ENCODE measurements around the gene ERCC6.

The ERCC6 gene

DNA sequence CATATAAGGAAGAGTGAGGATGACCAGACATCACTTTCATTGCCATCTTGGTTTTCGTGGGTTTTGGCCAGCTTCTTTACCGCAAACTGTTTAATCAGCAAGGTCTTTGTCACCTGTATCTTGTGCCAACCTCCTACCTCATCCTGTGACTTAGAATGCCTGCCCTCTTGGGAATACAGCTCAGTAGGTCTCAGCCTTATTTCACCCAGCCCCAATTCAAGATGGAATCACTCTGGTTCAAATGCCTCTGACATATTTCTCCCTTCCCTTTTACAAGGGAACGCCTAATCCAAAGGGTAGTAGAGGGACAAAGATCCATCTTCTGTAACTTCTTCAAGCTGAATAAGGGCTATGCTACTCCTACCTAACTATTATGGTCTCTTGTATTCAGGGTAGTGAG is 4.7 kb upstream of the ERCC6 start:
- DNase-seq = no peak

DNA sequence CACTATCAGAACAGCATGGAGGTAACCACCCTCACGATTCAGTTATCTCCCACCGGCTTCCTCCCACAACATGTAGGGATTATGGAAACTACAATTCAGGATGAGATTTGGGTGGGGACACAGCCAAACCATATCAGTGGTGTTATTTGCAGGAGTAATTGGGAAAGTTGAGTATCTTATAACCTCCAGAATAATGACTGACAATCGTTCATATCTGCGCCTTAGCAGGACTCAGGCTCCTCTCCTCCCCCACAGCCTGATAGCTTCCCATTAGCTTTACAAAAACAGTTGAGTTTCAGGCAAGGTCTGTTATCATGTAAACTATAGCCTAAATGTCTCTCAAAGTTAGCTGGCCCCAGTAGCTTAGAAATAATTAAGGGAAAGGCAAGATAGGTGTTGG is 3.4 kb upstream of the ERCC6 start:
- no peak for DNase-seq

DNA sequence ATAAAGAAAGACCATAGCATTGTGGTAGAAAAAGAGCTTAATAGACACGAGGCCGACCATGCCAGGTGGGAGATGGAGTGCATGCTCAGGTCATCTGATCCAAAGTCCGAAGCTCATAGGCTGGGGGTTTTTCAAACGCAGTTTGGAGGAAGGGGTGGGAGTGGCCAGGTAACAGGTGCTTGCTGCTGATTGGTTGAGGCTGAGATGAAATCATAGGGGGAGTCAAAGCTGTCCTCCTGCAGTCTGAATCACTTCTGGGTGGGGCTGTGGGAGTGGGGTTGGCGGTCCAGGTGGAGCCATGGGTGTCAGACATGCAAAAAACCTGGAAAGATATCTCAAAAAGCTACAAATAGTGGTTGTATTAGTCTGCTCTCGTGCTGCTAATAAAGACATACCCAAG is 2.8 kb upstream of the ERCC6 start:
- DNase-seq = no peak

DNA sequence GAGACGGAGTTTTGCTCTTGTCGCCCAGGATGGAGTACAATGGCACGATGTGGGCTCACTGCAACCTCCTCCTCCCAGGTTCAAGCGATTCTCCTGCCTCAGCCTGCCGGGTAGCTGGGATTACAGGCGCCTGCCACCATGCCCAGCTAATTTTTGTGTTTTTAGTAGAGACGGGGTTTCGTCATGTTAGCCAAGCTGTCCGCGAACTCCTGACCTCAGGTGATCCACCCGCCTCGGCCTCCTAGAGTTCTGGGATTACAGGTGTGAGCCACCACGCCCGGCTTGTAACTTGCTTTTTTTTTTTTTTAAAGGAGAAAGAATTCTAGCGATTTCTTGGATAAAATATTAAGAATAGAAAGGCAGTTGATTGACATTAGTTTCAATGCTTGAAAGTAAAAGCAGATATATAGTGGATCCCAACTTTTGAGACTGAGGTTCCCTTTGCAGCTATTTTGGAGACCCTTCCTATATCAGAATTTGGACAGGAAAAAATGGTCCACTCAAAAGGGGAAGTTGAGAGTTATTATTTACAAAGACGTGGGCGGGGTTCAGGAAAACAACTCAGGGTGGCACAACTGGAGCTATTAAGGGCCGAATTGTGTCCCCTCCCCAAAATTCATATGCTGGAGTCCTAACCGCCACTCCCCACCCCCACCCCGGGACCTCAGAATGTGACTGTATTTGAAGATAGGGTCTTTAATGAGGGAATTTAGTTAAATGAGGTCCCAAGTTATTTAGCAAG is 1.3 kb upstream of the ERCC6 start:
- DNase-seq = no peak

DNA sequence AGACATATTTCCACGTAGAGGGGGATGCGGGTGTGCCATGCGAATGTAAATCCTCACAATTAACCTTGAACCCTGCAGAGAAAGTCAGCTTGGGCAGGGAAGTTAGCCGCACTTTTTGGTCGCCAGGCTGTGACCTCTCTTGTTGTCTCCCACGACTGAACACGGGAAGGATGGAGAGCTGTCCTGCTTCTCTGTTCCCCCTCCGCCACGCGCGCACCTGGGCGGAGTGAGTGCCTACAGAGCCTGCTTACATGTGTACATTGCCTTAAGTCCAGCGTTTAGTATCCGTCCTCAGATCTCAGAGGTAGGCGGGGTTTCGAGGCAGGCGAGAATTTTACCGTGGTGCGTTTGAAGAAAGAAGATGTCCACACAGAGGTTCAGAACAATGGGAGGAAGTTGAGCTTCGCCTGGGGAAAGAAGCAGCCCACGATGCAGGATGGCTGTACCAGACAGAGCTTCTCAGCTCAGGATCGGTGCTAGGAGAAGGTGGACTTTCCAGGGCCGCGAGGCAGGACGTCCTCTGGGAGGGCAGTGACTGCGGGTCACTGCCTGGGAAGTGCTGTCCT is 482 bp upstream of the ERCC6 start:
- DNase-seq = peak; percentile 32

DNA sequence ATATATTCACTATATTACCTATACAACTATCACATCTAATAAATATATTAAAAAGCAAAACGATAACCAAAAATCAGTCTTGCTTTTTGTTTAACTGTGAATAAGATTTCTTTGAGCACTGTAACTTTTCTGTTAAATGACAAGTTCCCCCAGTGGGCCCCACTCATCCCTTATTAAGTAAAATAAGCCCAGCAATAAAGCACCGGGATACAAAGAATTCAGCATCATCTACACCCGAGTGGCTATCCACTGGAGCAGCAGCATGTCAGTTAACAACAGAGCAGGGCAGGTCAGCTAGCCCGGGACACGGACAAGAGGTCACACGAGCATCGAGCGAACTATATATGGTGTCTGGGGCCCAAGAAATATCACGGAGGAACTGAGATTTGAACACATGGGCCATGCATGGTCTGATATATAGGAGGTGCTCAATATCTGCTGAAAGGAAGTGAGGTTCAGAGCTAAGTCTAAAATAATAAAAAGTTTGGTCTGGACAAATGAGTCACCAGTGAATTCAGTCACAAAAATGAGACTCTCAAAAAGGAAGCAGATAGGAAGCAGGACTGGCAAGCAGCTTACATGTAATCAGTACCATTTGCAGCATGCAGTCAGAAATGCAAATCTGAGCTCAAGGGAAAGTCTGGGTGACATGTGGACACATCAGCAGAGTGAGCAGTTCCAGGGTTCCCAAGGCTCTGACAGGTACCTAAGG is 4.1 kb downstream of the ERCC6 start:
- no peak for DNase-seq

DNA sequence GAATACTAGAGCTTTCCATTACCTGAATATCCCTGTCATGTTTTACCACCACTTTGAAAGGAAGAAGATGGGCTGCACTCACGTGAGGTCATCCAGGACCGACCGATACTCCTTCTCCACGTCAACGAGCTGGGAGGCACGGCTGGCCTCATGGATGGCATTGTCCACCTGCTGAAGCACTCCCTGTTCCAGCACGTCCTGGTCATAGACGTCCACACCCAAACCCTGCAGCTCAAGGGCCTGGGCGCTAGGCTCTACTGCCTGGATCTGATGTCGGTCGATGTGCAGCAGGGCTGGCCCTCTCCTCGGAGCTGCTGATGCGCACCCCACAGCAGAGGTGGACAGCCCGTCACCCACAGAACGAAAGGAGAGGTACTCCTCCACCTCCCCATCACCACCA is 6.5 kb downstream of the ERCC6 start:
- DNase-seq = no peak

DNA sequence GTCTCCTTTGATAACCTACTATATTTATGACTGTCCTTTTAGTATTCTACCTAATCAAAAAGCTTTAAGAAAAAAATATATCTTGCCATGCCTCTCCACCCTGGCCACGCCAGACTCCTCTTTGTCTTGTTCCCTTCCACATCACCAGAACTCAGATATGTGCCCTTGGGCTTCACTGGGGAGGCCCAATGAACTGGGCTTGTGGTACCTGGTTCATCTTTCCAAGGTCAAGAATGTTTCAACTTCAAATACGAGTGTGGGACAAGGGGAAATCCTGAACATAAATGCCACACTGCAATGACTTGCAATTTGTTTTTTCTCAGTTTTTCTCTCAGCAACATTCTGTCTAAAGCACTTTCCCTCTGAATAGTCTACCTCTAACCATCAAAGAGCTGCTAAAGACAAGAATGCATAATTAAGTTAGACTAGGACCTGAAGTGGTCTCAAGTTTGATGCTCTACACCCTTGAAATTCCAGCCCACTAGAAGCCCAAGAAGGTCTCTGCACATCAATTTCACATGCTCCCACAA is 9.9 kb downstream of the ERCC6 start:
- DNase-seq = no peak

DNA sequence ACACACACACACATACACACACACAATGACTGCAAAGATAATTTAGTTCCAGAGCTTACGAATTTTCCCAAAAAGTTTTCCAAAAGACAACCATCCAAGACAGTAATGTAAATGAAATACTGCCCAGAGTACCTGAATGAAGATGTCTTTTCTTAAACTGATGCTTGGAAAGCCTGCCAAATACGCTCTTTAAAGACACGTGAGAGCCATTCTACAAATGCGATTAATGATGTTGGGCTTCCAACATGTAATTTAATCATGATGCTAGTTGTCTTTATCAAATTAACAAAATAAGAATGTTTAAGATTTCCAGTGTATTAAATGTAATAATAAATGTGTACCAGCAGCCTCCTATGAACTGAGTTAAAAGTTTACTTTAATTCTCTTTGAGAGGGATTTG is 11.1 kb downstream of the ERCC6 start:
- no peak for DNase-seq

DNA sequence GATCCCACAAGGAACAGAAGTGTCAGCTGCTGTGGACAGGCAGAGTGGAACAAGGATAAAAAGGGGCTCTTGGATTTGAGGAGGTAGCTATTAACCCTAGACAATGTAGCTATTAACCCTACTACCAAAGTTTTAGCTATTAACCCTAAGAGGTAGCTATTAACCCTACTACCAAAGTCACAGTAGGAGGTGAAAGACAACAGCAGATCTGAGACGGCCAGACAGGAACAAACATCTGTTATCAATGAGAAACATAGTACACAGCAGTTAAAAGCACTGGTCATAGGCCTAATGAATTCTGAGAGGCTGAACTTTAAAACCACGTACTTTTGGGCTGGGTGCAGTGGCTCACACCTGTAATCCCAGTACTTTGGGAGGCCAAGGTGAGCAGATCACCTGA is 11.9 kb downstream of the ERCC6 start:
- DNase-seq = no peak

DNA sequence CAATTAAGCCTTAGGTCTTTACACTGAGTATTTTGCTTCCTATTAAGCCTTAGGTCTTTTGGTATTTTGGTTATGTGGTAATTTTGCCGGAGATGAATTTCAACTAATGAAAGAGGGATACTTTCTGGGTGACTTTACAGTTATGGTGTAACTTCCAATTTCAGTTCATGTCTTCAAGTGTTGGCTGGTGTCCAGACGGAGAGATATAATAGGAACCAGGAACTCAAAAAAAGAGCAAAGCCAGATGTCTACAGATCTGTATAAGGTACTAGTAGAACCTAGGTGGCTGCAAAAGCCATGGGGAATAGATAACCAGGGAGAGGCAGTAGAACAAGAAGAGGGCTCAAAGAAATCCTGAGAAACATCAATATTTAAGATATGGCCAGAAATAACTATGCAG is 12.3 kb downstream of the ERCC6 start:
- DNase-seq = no peak

DNA sequence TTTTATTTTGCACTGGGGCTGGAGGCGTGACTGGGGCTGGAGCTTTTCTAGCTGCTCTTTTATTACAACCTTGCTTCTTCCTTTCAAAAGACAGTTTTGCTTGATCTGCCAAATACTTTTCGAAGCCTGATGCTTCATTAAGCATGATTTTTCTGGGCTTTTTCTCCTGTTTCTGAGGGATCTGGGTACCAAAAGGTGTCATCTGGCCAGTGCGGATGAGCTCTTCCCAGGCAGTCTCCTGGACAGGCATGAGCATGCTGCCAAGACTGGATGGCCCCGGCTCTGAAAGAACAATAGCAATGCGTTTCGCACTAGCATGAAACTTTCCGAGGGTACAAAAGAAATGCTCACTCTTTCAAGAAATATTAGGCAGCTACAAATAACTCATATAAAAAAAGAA is 14.4 kb downstream of the ERCC6 start:
- no peak for DNase-seq

DNA sequence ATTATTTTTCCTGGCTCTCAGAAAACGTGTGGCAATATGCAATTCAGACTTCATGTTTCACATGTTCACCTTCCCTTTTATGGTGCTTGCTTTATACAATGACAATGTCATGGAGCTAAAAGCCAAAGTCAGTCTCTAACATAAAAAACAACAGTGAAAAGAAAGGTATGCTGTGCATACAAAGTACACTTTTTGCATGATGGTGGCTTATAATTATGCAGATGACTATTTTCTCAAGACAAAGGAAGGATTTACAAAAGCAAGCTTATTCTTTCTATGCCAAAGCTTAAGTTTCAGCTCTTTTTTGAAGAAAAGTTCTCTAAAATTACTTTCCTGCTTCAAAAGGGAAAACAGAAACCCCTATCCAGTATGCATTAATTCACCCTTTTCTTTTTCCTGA is 15.6 kb downstream of the ERCC6 start:
- DNase-seq = no peak

DNA sequence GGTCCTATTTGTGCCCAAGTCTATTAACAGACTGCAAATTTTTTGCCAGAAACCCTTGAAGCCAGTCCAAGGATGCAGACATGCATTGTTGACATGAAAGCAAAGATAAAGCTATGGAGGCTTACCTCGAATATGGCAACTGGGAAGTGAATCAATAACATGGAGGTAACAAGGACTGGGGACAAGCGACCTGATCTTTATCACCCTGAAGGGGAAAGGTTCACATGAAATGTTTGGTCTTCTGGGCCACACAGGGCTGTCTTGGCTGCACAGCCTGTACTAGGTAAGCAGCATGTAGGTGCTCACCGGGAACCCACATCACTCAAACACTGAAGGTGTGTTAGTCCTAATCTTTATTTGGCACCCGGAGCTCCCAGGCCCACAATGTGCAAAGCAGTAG is 17.9 kb downstream of the ERCC6 start:
- no peak for DNase-seq

DNA sequence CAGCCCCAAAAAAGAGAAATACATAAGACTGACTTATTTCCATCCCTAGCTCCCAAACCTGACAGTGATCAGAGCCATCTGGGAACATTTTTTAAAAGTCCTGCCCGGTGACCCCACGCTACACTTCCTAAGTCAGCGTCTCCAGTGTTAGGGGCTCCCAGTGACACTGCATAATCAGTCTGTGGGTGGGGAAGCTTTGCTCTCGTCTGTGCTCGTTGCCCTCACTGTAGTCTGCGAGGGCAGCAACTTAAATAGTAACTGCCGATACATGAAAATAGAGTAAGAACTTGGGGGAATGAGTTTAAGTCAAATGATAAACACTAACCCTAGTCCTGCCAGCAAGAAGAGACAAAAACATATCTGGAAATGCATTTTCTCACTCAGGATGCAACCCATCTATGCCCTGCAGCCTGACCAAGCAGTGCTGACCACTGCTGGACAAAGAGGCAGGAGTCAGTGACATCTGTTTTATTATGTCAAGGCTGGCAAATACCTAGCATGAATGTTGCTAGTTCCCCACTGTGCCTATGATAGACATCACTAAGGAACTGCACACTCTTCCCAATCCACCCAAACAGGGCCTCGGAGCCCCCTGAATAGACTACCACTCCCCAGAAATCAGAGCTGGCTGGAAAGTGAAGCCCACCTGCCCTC is 18.7 kb downstream of the ERCC6 start:
- DNase-seq = no peak

DNA sequence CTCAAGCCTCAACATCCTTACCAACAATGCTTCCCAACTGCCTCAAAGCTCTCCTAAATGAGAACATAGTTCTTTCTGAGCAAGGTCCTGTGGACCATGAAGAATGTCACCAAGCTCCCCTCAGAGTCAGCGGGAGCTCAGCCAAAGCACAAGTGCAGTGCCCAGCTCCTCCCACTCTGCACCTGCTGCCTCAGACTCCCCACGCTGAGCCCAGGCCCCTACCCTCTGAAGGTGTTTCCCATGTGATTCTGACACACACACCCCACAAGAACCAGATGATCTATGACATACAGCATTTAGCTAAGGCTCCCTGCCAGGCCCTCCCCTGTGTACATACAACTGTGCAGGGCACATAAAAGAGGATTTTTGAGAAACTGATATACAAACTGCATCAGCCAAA is 19.2 kb downstream of the ERCC6 start:
- DNase-seq = no peak

DNA sequence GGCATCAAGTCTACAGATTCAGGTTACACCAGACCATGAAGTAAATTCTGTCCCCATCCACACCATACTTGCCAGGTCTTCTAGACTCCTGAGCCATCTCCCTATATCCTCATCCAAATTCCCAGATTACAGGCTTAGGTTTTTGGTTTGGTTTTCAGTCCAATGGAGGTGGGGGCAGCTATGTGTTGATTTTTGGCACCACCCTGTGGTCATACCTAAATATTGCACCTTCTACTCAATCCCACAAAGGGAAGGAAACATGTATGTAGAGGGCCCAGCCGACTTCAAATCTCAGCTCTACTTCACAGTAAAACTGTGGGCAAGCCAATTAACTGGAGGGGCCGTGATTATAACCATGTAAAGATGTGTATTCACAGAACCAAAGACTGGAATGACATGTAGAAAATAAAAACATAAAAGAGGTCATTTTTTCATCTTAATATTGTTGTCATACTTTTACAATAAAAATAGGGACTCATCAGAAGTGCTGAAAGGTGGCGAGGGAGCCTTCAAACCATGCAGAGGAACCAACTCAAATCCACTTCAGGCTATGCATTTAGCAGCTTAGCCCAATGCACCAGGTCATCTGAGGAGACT is 19.8 kb downstream of the ERCC6 start:
- peak; percentile 33 for DNase-seq

DNA sequence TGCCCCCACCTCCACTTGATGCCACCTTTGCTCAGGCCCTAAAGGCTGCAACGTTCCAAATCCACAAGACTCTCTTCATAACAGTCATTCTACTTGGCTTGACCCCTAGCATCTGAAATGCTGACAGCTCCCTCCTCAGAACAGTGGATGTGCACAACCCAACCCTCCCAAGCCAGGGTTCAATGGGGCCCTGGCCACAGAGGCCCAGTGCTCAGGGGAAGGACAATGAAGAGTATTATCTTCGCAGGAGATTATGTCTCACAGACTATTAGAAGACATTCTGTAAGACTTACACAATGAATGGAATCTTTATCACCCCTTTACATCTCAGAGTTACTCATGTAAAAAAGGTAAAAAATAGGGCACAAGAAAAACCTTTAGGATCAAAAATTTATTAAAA is 20.4 kb downstream of the ERCC6 start:
- no peak for DNase-seq

DNA sequence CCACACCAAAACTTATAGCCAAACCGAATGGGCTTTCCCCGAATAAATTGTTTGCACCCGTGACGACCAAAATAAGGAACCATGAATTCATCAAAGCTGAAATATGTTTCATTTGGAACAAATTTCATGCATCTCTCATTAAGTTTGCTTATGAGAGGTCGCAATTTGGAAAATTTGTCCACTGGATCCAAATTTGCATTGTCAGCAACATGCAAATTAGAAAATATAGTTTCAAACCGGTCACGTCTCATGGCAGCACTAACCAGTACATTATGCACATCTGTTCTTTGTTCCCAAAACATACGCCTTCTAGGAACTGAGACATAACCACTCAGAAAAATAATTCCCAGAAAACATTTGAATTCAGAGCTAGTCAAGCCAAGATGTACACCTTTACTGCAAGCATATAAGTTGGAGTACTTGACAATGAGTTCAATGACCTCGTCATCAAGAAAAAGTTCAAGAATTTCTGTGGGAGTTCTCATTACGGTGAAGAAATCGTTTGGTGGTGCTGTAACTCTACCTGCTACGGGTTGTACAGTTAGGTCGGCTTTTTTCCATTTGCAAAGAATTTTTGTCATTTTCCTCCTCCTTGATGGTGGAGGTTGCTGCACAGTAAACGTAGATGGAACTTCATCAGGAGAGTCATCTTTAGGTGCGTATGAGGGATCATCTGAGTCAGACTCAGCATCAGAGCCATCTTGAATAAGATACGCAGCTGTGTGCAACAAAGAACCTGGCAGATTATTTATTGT is 22.5 kb downstream of the ERCC6 start:
- DNase-seq = no peak

DNA sequence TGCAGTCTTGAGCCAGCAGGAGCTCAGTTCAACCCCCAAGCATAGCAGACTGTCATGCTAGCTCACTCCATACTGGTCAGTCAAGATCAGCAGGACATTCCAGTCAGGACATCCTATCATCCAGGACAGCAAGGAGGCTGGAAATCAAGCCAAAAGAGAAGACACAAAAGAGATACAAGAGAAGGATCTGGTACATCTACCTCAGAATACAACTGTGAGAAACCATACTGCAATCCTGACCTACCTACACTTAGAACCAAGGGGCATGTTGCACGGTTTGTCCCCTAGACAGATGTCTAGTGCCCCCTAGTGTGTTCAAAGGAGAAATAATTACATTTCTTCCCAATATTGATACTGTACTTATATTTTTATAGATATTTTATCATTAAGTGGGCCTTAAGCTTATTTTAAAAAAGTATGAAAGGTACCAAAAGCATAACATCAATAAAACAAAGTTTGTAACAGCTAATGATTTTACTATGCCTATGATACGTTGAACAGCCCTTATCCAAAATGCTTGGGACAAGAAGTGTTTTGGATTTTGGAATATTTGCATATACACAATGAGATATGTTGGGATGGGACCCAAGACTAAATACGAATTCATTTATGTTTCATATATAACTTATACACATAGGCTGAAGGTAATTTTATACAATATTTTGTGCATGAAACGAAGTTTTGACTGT is 26.7 kb downstream of the ERCC6 start:
- DNase-seq = no peak

DNA sequence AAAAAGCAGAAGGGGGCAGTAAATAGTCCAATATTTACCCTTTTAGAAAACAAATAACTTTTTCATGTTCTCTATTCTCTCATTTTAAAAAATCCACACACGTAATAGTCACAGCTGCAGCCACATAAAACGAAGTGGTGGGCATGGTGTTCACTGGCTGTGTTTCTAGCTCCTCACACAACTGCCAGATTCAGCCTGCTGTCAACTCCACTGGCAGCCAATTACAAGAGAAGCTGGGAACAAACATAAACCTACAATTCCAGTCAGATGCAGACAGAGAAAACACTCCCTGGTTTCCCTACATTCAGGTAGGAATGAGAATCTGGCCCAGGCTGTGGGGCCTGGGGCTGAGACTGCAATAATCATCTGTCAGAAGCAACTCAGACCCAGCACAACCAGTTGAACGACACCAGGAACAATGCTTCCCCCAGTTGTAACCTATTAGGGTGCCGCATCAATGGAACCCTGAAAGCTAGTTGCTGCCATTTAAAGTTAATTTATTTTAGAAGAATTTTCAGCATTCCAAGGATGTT is 29.1 kb downstream of the ERCC6 start:
- no peak for DNase-seq

DNA sequence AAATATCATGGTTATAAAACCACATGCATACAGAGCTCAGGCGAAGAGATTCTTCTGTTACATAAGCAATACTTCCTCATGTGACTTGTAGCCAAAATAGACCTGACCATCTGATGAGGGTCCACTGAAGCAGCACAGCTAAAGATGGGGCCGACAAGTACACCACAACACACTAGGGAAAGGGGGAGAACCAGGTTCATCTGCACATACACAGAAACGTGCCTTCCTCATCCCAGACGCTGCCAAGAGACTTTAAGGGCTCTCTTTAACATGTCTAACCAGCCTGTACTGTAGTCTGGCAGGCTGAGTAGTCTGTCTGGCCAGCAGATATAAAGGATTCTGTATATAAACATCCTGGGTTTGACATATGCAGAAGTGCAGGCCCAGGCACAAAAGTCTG is 30.3 kb downstream of the ERCC6 start:
- no peak for DNase-seq
